ENCODE measurements around the gene CPHXL2.

- TF ChIP-seq CTCF (IDR thresholded peaks at IDR 0.05) (no peak), POLR2A (IDR thresholded peaks at IDR 0.05) (no peak)
Measured at GRCh38 chr16:75615619-75616018, 61.2 kb downstream of the CPHXL2 start.
